AG04449 (cell line): Measurements from ENCODE around the gene HES6.

Source experiments
- CTCF ChIA-PET: fragments of 350-600 bp; formaldehyde crosslinking; extraction: SDS; loops from one replicate; lab custom pipeline; 2021; ENCODE audit warnings: antibody characterized with exemption; lab: Yijun Ruan, JAX
- POLR2A ChIA-PET: fragments of 400-600, 350-600 bp; formaldehyde crosslinking; extraction: SDS; loops from one replicate; lab custom pipeline; 2020; ENCODE audit warnings: antibody characterized with exemption, inconsistent platforms; lab: Yijun Ruan, JAX
- DNase-seq: peaks from one replicate; pipeline ENCODE4 v3.0.0-alpha.2; 2010; ENCODE audit warnings: low read depth, low spot score
- H3K4me3 ChIP-seq: 2 replicates; pipeline ENCODE4 v1.5.1; 2011; ENCODE audit warnings: low read depth, mild to moderate bottlenecking, control low read depth, low read length
- TF ChIP-seq, protein P1 (sequence below): IDR thresholded peaks from one replicate; pipeline ENCODE4 v1.5.1; 2011; ENCODE audit warnings: mild to moderate bottlenecking, moderate library complexity, low read length, control low read depth, inconsistent platforms; ENCODE audit not compliant: insufficient read depth; ENCODE audit errors: missing control alignments

Gene HES6

GRCh38 chr2:238247002-238247822, 7.4 kb upstream of the HES6 start:
- ChIA-PET POLR2A (interaction anchor here (0.5 kb wide), 1 partner anchor 452 kb away, joined by 4 read pairs; no protein-coding TSS in a partner anchor), CTCF (interaction anchor here (21.6 kb wide), 1 partner anchor 13 kb away, joined by 223 read pairs; no protein-coding TSS in a partner anchor)
- H3K4me3 ChIP-seq, result no peak overlapping the region
- no peak for DNase-seq
- TF ChIP-seq, protein P1, sequence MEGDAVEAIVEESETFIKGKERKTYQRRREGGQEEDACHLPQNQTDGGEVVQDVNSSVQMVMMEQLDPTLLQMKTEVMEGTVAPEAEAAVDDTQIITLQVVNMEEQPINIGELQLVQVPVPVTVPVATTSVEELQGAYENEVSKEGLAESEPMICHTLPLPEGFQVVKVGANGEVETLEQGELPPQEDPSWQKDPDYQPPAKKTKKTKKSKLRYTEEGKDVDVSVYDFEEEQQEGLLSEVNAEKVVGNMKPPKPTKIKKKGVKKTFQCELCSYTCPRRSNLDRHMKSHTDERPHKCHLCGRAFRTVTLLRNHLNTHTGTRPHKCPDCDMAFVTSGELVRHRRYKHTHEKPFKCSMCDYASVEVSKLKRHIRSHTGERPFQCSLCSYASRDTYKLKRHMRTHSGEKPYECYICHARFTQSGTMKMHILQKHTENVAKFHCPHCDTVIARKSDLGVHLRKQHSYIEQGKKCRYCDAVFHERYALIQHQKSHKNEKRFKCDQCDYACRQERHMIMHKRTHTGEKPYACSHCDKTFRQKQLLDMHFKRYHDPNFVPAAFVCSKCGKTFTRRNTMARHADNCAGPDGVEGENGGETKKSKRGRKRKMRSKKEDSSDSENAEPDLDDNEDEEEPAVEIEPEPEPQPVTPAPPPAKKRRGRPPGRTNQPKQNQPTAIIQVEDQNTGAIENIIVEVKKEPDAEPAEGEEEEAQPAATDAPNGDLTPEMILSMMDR, result no peak

GRCh38 chr2:238244151-238244550, 4.3 kb upstream of the HES6 start:
- no peak overlapping the region for H3K4me3 ChIP-seq
- TF ChIP-seq, protein P1, result no peak
- CTCF ChIA-PET, result interaction anchor here (1.1 to 21.6 kb wide), 3 partner anchors 16 to 386 kb away, joined by 3 to 223 read pairs (median 4); no protein-coding TSS in a partner anchor
- POLR2A ChIA-PET, result no interaction called here
- DNase-seq, result no peak

DNA sequence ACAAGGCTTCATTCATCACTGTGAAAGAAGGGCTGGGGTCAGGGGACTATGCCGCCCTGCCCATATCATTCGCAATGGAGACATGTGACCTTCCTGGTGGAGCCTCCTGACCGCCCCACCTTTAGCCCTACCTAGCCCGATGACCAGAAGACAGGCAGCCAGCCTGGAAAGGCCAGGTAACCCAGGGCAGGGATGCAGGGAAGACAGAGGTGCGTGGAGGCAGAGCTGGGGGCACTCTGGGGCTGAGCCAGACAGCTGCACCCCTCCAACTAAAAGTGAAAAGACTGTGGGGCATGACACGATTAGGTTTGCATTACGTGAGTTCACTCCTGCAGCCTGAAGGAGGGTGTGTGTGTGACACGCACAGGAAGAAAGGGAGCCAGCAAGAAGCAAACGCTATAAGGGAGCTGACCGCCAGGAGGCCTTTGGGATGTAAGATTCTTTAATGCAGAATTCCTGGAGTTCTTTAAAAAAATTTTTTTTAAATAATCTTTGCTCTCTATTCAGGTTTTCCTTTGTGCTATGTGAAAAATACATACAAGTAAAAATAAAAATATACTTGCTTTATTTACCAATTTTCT, 3.7 kb upstream of the HES6 start:
- ChIA-PET POLR2A (no interaction called here), CTCF (interaction anchor here (0.7 to 21.6 kb wide), 4 partner anchors 17 to 385 kb away, joined by 3 to 223 read pairs (median 4); no protein-coding TSS in a partner anchor)
- no peak for DNase-seq
- TF ChIP-seq, protein P1, result no peak
- no peak overlapping the region for H3K4me3 ChIP-seq

DNA sequence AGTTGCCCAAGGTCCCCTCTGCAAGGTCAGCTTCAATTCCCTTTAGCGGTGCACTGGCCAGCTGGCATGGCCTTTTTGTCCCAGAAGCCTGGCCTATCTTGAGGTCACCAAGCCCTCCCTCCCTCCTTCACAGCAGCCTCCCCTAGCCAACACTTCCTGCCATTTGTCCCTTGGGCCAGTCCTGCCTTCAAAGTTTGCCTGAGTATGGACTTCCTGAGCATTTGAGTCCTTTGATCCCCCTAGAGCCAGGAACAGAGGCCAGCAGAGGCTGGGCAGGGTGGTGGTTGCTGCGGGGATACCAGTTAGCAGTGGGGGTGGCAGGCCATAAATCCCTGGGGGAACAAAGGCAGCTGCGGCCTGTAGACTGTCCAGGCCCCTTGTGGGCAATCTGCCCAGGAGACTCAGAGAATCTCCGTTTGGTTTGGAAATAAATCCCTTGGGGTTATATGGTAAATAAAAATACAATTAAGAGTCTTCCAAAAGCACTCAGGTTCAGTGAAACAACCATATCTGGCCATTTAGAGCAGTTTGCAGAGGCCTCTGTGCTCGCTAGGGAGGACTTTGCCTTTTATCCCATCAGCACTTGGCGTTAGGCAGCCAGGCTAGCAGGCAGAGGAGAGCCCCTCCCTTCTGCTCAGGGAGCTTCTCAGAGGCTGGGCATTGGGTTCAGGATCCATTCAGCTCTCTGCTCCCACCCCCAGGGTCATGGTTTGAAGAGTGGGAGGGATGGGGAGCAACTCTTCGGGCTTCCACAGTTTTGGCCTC, 3.1 kb upstream of the HES6 start:
- POLR2A ChIA-PET, result no interaction called here
- CTCF ChIA-PET, result interaction anchor here (0.7 to 21.6 kb wide), 3 partner anchors 18 to 385 kb away, joined by 3 to 223 read pairs (median 4); no protein-coding TSS in a partner anchor
- H3K4me3 ChIP-seq, result no peak overlapping the region
- TF ChIP-seq, protein P1, result no peak
- no peak for DNase-seq

- TF ChIP-seq, protein P1, result no peak
- ChIA-PET POLR2A (no interaction called here), CTCF (interaction anchor here (21.6 kb wide), 1 partner anchor 19 kb away, joined by 223 read pairs; no protein-coding TSS in a partner anchor)
- H3K4me3 ChIP-seq, result no peak overlapping the region
- DNase-seq, result no peak
These were observed 2.1 kb upstream of the HES6 start for GRCh38 chr2:238241970-238242369.
